Loucy (cell line): ENCODE results near the gene PRKN.

Experiments
- H2AFZ ChIP-seq: fragments of 200-600 bp; sonication (generic); 2 replicates; pipeline ENCODE4 v1.6.0; 2016; ENCODE audit warnings: antibody characterized with exemption, mild to moderate bottlenecking, low read length, moderate library complexity
- H3F3A ChIP-seq: fragments of 200-600 bp; 2 replicates; pipeline ENCODE4 v1.6.0; 2016; ENCODE audit warnings: antibody characterized with exemption, low read depth, mild to moderate bottlenecking
- H3K27me3 ChIP-seq: fragments of 200-600 bp; sonication (generic); 2 replicates; pipeline ENCODE4 v1.6.1; 2014; ENCODE audit warnings: low read length, mild to moderate bottlenecking; ENCODE audit not compliant: insufficient read depth, poor library complexity, severe bottlenecking
- H3K36me3 ChIP-seq: fragments of 200-600 bp; sonication (generic); 2 replicates; pipeline ENCODE4 v1.6.1; 2016; ENCODE audit warnings: low read length; ENCODE audit not compliant: insufficient read depth
- H3K4me1 ChIP-seq: fragments of 200-600 bp; sonication (generic); 2 replicates; pipeline ENCODE4 v1.5.1; 2014; ENCODE audit warnings: low read length, mild to moderate bottlenecking; ENCODE audit not compliant: insufficient read depth, poor library complexity, severe bottlenecking
- H3K4me2 ChIP-seq: fragments of 200-600 bp; sonication (generic); 2 replicates; pipeline ENCODE4 v1.6.0; 2014; ENCODE audit warnings: antibody characterized with exemption, low read length, low read depth, mild to moderate bottlenecking; ENCODE audit not compliant: poor library complexity, severe bottlenecking
- H3K4me3 ChIP-seq: fragments of 200-600 bp; sonication (generic); 2 replicates; pipeline ENCODE4 v1.5.1; 2014; ENCODE audit warnings: low read length, mild to moderate bottlenecking, mixed read lengths; ENCODE audit not compliant: poor library complexity, severe bottlenecking
- H3K79me2 ChIP-seq: fragments of 200-600 bp; sonication (generic); 2 replicates; pipeline ENCODE4 v1.6.1; 2014; ENCODE audit warnings: low read length; ENCODE audit not compliant: insufficient read depth
- H3K9ac ChIP-seq: fragments of 200-600 bp; sonication (generic); 2 replicates; pipeline ENCODE4 v1.6.0; 2014; ENCODE audit warnings: mild to moderate bottlenecking, low read depth, low read length, moderate library complexity; ENCODE audit not compliant: poor library complexity, severe bottlenecking
- H3K9me2 ChIP-seq: fragments of 200-600 bp; sonication (generic); replicated peaks from 2 replicates; pipeline ENCODE4 v1.6.1; 2016; ENCODE audit warnings: low read depth, low read length, mixed read lengths
- H3K9me3 ChIP-seq: fragments of 200-600 bp; sonication (generic); 2 replicates; pipeline ENCODE4 v1.6.1; 2014; ENCODE audit warnings: mild to moderate bottlenecking, antibody characterized with exemption, low read length, low read depth; ENCODE audit not compliant: insufficient read depth
- H4K20me1 ChIP-seq: fragments of 200-600 bp; sonication (generic); 2 replicates; pipeline ENCODE4 v1.6.0; 2014; ENCODE audit warnings: antibody characterized with exemption, low read length, mild to moderate bottlenecking; ENCODE audit not compliant: insufficient read depth, poor library complexity, severe bottlenecking
- CTCF ChIP-seq: fragments of 200-600 bp; sonication (generic); conservative IDR thresholded peaks from 2 replicates; pipeline ENCODE4 v1.5.1; 2014; ENCODE audit warnings: mild to moderate bottlenecking, antibody characterized with exemption, low read length
- EZH2phosphoT487 ChIP-seq: fragments of 200-600 bp; IDR thresholded peaks from 2 replicates; pipeline ENCODE4 v1.6.1; 2018; ENCODE audit warnings: antibody characterized with exemption, mild to moderate bottlenecking, moderate library complexity, borderline replicate concordance

Gene PRKN

DNA sequence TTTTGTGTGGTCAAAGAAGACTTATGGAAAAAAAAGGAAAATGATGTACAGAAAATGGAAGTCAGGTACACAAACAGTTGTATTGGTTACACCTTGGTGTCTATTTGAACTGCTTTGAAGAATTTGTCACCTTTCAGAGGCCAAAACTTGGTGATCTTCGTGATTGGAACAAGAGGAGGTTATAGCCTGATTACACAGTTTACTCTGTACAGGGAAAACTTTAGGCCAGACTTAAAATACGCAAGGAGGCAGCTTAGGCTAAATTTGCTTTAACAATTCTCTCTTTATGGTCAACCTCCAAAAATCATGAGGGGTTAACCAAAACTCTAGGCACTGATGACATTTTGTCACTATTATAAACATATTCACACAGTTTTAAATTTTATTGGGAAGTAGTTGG lies 353.7 kb downstream of the PRKN start:
- Histone ChIP-seq H3K9me2 (no peaks in the 10 kb centered on the region), H3K9ac (no peak overlapping the region), H3K4me3 (no peak overlapping the region), H3F3A (no peaks in the 10 kb centered on the region), H3K4me1 (no peaks in the 10 kb centered on the region), H2AFZ (no peak overlapping the region), H3K36me3 (no peaks in the 10 kb centered on the region), H3K9me3 (peaks cover 5% of the 10 kb centered on the region; the same call in 1 of the 2 replicates), H4K20me1 (no peaks in the 10 kb centered on the region), H3K27me3 (no peaks in the 10 kb centered on the region), H3K4me2 (no peak overlapping the region), H3K79me2 (no peaks in the 10 kb centered on the region)
- TF ChIP-seq EZH2phosphoT487 (no peak), CTCF (no peak)

DNA sequence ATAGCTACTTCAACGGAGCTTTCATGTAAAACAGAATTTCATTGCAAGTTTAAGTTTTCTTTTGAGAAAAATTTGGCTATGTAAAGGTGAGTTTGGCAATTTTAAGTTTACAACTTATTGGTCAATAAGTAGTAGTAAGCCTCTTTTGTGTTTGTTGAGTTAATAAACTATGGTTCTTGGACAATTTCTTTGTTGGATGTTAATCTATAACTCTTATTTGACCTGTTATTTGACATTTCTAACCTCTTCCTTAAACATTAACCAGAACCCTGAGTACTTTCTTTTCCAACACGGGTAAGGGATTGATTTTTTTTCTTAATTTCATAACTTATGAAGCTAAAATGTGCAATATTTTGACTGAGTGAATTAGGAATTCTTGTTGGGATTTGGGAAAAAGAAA lies 354.4 kb downstream of the PRKN start:
- Histone ChIP-seq H3K27me3 (no peaks in the 10 kb centered on the region), H3K9me2 (no peaks in the 10 kb centered on the region), H3K4me2 (no peak overlapping the region), H3K36me3 (no peaks in the 10 kb centered on the region), H2AFZ (no peak overlapping the region), H3K9ac (no peak overlapping the region), H3K4me1 (no peaks in the 10 kb centered on the region), H3F3A (no peaks in the 10 kb centered on the region), H3K4me3 (no peak overlapping the region), H3K9me3 (peaks cover 5% of the 10 kb centered on the region; the same call in 1 of the 2 replicates), H4K20me1 (no peaks in the 10 kb centered on the region), H3K79me2 (no peaks in the 10 kb centered on the region)
- no peak for TF ChIP-seq EZH2phosphoT487
- no peak for TF ChIP-seq CTCF

GRCh38 chr6:162372106-162372505 lies 355.5 kb downstream of the PRKN start:
- Histone ChIP-seq H3K4me2 (no peak overlapping the region), H4K20me1 (no peaks in the 10 kb centered on the region), H3F3A (no peaks in the 10 kb centered on the region), H2AFZ (no peak overlapping the region), H3K27me3 (no peaks in the 10 kb centered on the region), H3K36me3 (no peaks in the 10 kb centered on the region), H3K4me1 (no peaks in the 10 kb centered on the region), H3K9me3 (peaks cover 2% of the 10 kb centered on the region; the same call in 1 of the 2 replicates), H3K9ac (no peak overlapping the region), H3K79me2 (no peaks in the 10 kb centered on the region), H3K9me2 (no peaks in the 10 kb centered on the region), H3K4me3 (no peak overlapping the region)
- no peak for TF ChIP-seq EZH2phosphoT487
- TF ChIP-seq CTCF: no peak
